ENCODE measurements around the gene RECQL.
A peak's percentile ranks its signal among the peaks of the same experiment; 100 is the strongest.

The RECQL gene

GRCh38 chr12:21456291-21456780, 45.1 kb downstream of the RECQL start:
- no peak for DNase-seq (ENCODE audit: extremely low read depth, insufficient read length)
- H3K36me3 ChIP-seq (ENCODE audit: control insufficient read depth, insufficient read depth, low read length), result peaks cover 7% of the 10 kb centered on the region
- no peaks in the 10 kb centered on the region for H3K27me3 ChIP-seq (replicated peaks; ENCODE audit: control insufficient read depth, insufficient read depth, low read length)
- TF ChIP-seq CTCF (IDR thresholded peaks at IDR 0.05; ENCODE audit: insufficient read depth, low read length, poor library complexity, severe bottlenecking), result no peak
- no peak overlapping the region for H3K4me3 ChIP-seq (replicated peaks; ENCODE audit: low read depth, low read length)

GRCh38 chr12:21453312-21453852, 48.1 kb downstream of the RECQL start:
- H3K36me3 ChIP-seq (ENCODE audit: control insufficient read depth, insufficient read depth, low read length), result peaks cover 7% of the 10 kb centered on the region
- TF ChIP-seq CTCF (IDR thresholded peaks at IDR 0.05; ENCODE audit: insufficient read depth, low read length, poor library complexity, severe bottlenecking), result no peak

GRCh38 chr12:21451529-21451928, 49.9 kb downstream of the RECQL start:
- no peak overlapping the region for H3K4me3 ChIP-seq (replicated peaks; ENCODE audit: low read depth, low read length)
- no peak for DNase-seq (ENCODE audit: extremely low read depth, insufficient read length)
- TF ChIP-seq CTCF (IDR thresholded peaks at IDR 0.05; ENCODE audit: insufficient read depth, low read length, poor library complexity, severe bottlenecking), result no peak
- peaks cover 3% of the 10 kb centered on the region for H3K36me3 ChIP-seq (ENCODE audit: control insufficient read depth, insufficient read depth, low read length)
- no peaks in the 10 kb centered on the region for H3K27me3 ChIP-seq (replicated peaks; ENCODE audit: control insufficient read depth, insufficient read depth, low read length)

More at GRCh38 chr12:21453312-21453852, 48.1 kb downstream of the RECQL start:
- H3K27me3 ChIP-seq (replicated peaks; ENCODE audit: control insufficient read depth, insufficient read depth, low read length), result no peaks in the 10 kb centered on the region
- peak overlapping the region; percentile 40 for H3K4me3 ChIP-seq (replicated peaks; ENCODE audit: low read depth, low read length)
- DNase-seq (ENCODE audit: extremely low read depth, insufficient read length), result no peak

- Histone ChIP-seq H3K27me3 (replicated peaks; ENCODE audit: control insufficient read depth, insufficient read depth, low read length) (no peaks in the 10 kb centered on the region), H3K4me3 (replicated peaks; ENCODE audit: low read depth, low read length) (no peak overlapping the region), H3K36me3 (ENCODE audit: control insufficient read depth, insufficient read depth, low read length) (peaks cover 7% of the 10 kb centered on the region)
- DNase-seq (ENCODE audit: extremely low read depth, insufficient read length), result no peak
- no peak for TF ChIP-seq CTCF (IDR thresholded peaks at IDR 0.05; ENCODE audit: insufficient read depth, low read length, poor library complexity, severe bottlenecking)
These were observed 57.0 kb downstream of the RECQL start for GRCh38 chr12:21444193-21445146.

- H3K4me3 ChIP-seq (replicated peaks; ENCODE audit: low read depth, low read length), result no peak overlapping the region
- H3K36me3 ChIP-seq (ENCODE audit: control insufficient read depth, insufficient read depth, low read length), result peaks cover 4% of the 10 kb centered on the region; the same call in 1 of the 2 replicates
These were observed 62.1 kb downstream of the RECQL start for GRCh38 chr12:21439347-21439746.

More at GRCh38 chr12:21439347-21439746, 62.1 kb downstream of the RECQL start:
- no peak for DNase-seq (ENCODE audit: extremely low read depth, insufficient read length)
- H3K27me3 ChIP-seq (replicated peaks; ENCODE audit: control insufficient read depth, insufficient read depth, low read length), result no peaks in the 10 kb centered on the region
- no peak for TF ChIP-seq CTCF (IDR thresholded peaks at IDR 0.05; ENCODE audit: insufficient read depth, low read length, poor library complexity, severe bottlenecking)
